ENCODE measurements around the gene SYNDIG1.

SYNDIG1 gene

GRCh38 chr20:24698189-24698588, 228.8 kb downstream of the SYNDIG1 start:
- H3K36me3 ChIP-seq (ENCODE audit: low read depth): no peaks in the 10 kb centered on the region
- TF ChIP-seq CTCF (IDR thresholded peaks at IDR 0.05; ENCODE audit: poor library complexity, severe bottlenecking): no peak
- H3K27ac ChIP-seq (ENCODE audit: poor library complexity, severe bottlenecking): no peak overlapping the region
- ATAC-seq (ENCODE audit: low read depth) (no peak), DNase-seq (ENCODE audit: low spot score) (no peak)
- no peak overlapping the region for H3K4me3 ChIP-seq (ENCODE audit: severe bottlenecking)
- no peaks in the 10 kb centered on the region for H3K4me1 ChIP-seq (ENCODE audit: insufficient read depth, poor library complexity, severe bottlenecking)
- H3K9me3 ChIP-seq (ENCODE audit: severe bottlenecking): no peaks in the 10 kb centered on the region
- H3K27me3 ChIP-seq (ENCODE audit: insufficient read depth, poor library complexity, severe bottlenecking): no peaks in the 10 kb centered on the region

GRCh38 chr20:24698706-24699206, 229.3 kb downstream of the SYNDIG1 start:
- Histone ChIP-seq H3K9me3 (ENCODE audit: severe bottlenecking) (no peaks in the 10 kb centered on the region), H3K4me1 (ENCODE audit: insufficient read depth, poor library complexity, severe bottlenecking) (no peaks in the 10 kb centered on the region), H3K27ac (ENCODE audit: poor library complexity, severe bottlenecking) (no peak overlapping the region), H3K4me3 (ENCODE audit: severe bottlenecking) (no peak overlapping the region), H3K36me3 (ENCODE audit: low read depth) (no peaks in the 10 kb centered on the region), H3K27me3 (ENCODE audit: insufficient read depth, poor library complexity, severe bottlenecking) (no peaks in the 10 kb centered on the region)
- TF ChIP-seq CTCF (IDR thresholded peaks at IDR 0.05; ENCODE audit: poor library complexity, severe bottlenecking): no peak
- ATAC-seq (ENCODE audit: low read depth) (no peak), DNase-seq (ENCODE audit: low spot score) (no peak)

- no peak for TF ChIP-seq CTCF (IDR thresholded peaks at IDR 0.05; ENCODE audit: poor library complexity, severe bottlenecking)
- no peak overlapping the region for H3K4me3 ChIP-seq (ENCODE audit: severe bottlenecking)
- H3K4me1 ChIP-seq (ENCODE audit: insufficient read depth, poor library complexity, severe bottlenecking): no peaks in the 10 kb centered on the region
- H3K36me3 ChIP-seq (ENCODE audit: low read depth): no peaks in the 10 kb centered on the region
- no peak for DNase-seq (ENCODE audit: low spot score)
- H3K9me3 ChIP-seq (ENCODE audit: severe bottlenecking): no peaks in the 10 kb centered on the region
- no peak overlapping the region for H3K27ac ChIP-seq (ENCODE audit: poor library complexity, severe bottlenecking)
- no peaks in the 10 kb centered on the region for H3K27me3 ChIP-seq (ENCODE audit: insufficient read depth, poor library complexity, severe bottlenecking)
- no peak for ATAC-seq (ENCODE audit: low read depth)
Measured at GRCh38 chr20:24699321-24700165, 230.1 kb downstream of the SYNDIG1 start.

GRCh38 chr20:24700166-24700860, 230.9 kb downstream of the SYNDIG1 start:
- DNase-seq (ENCODE audit: low spot score) (no peak), ATAC-seq (ENCODE audit: low read depth) (no peak)
- no peak for TF ChIP-seq CTCF (IDR thresholded peaks at IDR 0.05; ENCODE audit: poor library complexity, severe bottlenecking)
- Histone ChIP-seq H3K36me3 (ENCODE audit: low read depth) (no peaks in the 10 kb centered on the region), H3K9me3 (ENCODE audit: severe bottlenecking) (no peaks in the 10 kb centered on the region), H3K27ac (ENCODE audit: poor library complexity, severe bottlenecking) (no peak overlapping the region), H3K27me3 (ENCODE audit: insufficient read depth, poor library complexity, severe bottlenecking) (no peaks in the 10 kb centered on the region), H3K4me3 (ENCODE audit: severe bottlenecking) (no peak overlapping the region), H3K4me1 (ENCODE audit: insufficient read depth, poor library complexity, severe bottlenecking) (no peaks in the 10 kb centered on the region)

Data from RWPE2 (cell line).